ENCODE results near the gene CPVL. TPM values are rescaled to one million over a fixed set of nuclear protein-coding genes. Genes with fewer than 3 reads are reported as not detected.
A peak's percentile ranks its signal among the peaks of the same experiment; 100 is the strongest.

Gene CPVL
- polyA plus RNA-seq, 2 of the 4 experiments (the other 2 are of a cell fraction) = 0.05 TPM; not detected in 1

GRCh38 chr7:29145553-29146056 lies 732 bp downstream of the CPVL start:
- Histone ChIP-seq H3K4me1 (no peaks in the 10 kb centered on the region), H3K27ac (no peak overlapping the region), H3K9me3 (no peaks in the 10 kb centered on the region), H3K4me2 (peak overlapping the region; percentile 25; the same call in 1 of the 3 replicates), H3K4me3 (no peak overlapping the region)
- TF ChIP-seq ZFP36 (IDR thresholded peaks at IDR 0.05; ENCODE audit: borderline replicate concordance, partially characterized antibody) (no peak), GATA3 (IDR thresholded peaks at IDR 0.05; ENCODE audit: borderline replicate concordance) (no peak), RAD21 (conservative IDR thresholded peaks at IDR 0.05 in 1 of 2, IDR thresholded peaks at IDR 0.05 in 1 of 2) (no peak), TP53 (CRISPR knock-in tag; IDR thresholded peaks at IDR 0.05) (no peak), EP300 (IDR thresholded peaks at IDR 0.05) (no peak), RARB (CRISPR knock-in tag; IDR thresholded peaks at IDR 0.05) (no peak), NFE2L2 (conservative IDR thresholded peaks at IDR 0.05; ENCODE audit: low read length) (no peak), HOXB5 (CRISPR knock-in tag; IDR thresholded peaks at IDR 0.05) (no peak), CHD2 (IDR thresholded peaks at IDR 0.05; ENCODE audit: low read length, partially characterized antibody) (no peak), TFCP2L1 (CRISPR knock-in tag; IDR thresholded peaks at IDR 0.05) (no peak)
- ATAC-seq (no peak), DNase-seq (ENCODE audit: low read depth in 1 of 2, low spot score in 1 of 2) (no peak), FAIRE-seq (no peak)
- whole genome bisulfite sequencing (ENCODE audit: missing lambda C conversion rate) = 7% methylated on average over 8 of the region's 8 CpGs
- CTCF ChIA-PET = no interaction called here
- POLR2A ChIA-PET = interaction anchor here (0.5 kb wide), 1 partner anchor 25 kb away, joined by 5 read pairs; no protein-coding TSS in a partner anchor

DNA sequence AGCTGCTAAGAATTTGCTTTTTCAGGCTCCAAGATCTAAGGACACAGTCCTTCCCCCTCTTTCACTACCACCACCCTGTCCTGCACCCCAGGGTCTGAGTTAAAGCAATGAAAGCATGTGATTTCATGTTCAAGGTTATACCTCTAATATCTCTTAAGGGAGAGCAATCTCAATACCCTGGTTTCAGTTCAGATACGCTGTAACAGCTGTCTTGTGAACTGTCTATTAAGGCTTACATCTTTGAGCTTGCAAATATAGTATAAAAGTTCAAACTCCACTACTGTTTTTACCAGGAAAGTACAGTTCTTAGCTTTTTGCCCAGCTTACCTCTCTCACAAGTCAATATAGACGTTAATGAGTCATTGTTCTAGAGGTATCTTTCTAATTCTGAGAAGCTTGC lies 2.6 kb downstream of the CPVL start:
- Histone ChIP-seq H3K9me3 (no peaks in the 10 kb centered on the region), H3K4me3 (no peak overlapping the region), H3K4me2 (no peak overlapping the region), H3K4me1 (no peaks in the 10 kb centered on the region), H3K27ac (no peak overlapping the region)
- POLR2A ChIA-PET = no interaction called here
- CTCF ChIA-PET = no interaction called here
- DNase-seq (ENCODE audit: low read depth in 1 of 2, low spot score in 1 of 2) = no peak
- no peak for ATAC-seq
- TF ChIP-seq, protein P1, sequence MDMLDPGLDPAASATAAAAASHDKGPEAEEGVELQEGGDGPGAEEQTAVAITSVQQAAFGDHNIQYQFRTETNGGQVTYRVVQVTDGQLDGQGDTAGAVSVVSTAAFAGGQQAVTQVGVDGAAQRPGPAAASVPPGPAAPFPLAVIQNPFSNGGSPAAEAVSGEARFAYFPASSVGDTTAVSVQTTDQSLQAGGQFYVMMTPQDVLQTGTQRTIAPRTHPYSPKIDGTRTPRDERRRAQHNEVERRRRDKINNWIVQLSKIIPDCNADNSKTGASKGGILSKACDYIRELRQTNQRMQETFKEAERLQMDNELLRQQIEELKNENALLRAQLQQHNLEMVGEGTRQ (IDR thresholded peaks at IDR 0.05) = no peak
- TF ChIP-seq EHF (CRISPR knock-in tag; IDR thresholded peaks at IDR 0.05) = no peak
- no peak for TF ChIP-seq NFE2L2 (conservative IDR thresholded peaks at IDR 0.05; ENCODE audit: low read length)
- no peak for TF ChIP-seq JUNB (IDR thresholded peaks at IDR 0.05)
- TF ChIP-seq FOSL2 (IDR thresholded peaks at IDR 0.05) = no peak
- TF ChIP-seq FOSL2 (CRISPR knock-in tag; IDR thresholded peaks at IDR 0.05) = no peak
- no peak for TF ChIP-seq NR3C1 (IDR thresholded peaks at IDR 0.05)
- TF ChIP-seq ELK1 (IDR thresholded peaks at IDR 0.05; ENCODE audit: low read depth, low read length) = no peak
- no peak for TF ChIP-seq ATOH8 (CRISPR knock-in tag; IDR thresholded peaks at IDR 0.05; ENCODE audit: low read depth)
- no peak for TF ChIP-seq BHLHE40 (IDR thresholded peaks at IDR 0.05; ENCODE audit: low read depth, low read length)
- FAIRE-seq = no peak
- WGBS (ENCODE audit: missing lambda C conversion rate) = 12% methylated on average over 2 of the region's 2 CpGs

GRCh38 chr7:29142021-29142727 lies 4.2 kb downstream of the CPVL start:
- no peak overlapping the region for H3K4me3 ChIP-seq
- DNase-seq (ENCODE audit: low read depth in 1 of 2, low spot score in 1 of 2) = no peak
- no peaks in the 10 kb centered on the region for H3K9me3 ChIP-seq
- POLR2A ChIA-PET = no interaction called here
- no peak overlapping the region for H3K27ac ChIP-seq
- FAIRE-seq = no peak
- WGBS (ENCODE audit: missing lambda C conversion rate) = 23% methylated on average over 7 of the region's 7 CpGs
- no peak overlapping the region for H3K4me2 ChIP-seq
- H3K4me1 ChIP-seq = no peaks in the 10 kb centered on the region
- ATAC-seq = no peak
- CTCF ChIA-PET = interaction anchor here (1.3 to 1.5 kb wide), 2 partner anchors 8 to 11 kb away, joined by 4 read pairs; no protein-coding TSS in a partner anchor
- TF ChIP-seq FOXS1 (CRISPR knock-in tag; IDR thresholded peaks at IDR 0.05) (no peak), ATOH8 (CRISPR knock-in tag; IDR thresholded peaks at IDR 0.05; ENCODE audit: low read depth) (no peak), EHMT2 (IDR thresholded peaks at IDR 0.05; ENCODE audit: low read depth) (no peak), RCOR1 (IDR thresholded peaks at IDR 0.05; ENCODE audit: low read depth, low read length) (no peak), SREBF2 (IDR thresholded peaks at IDR 0.05) (no peak), SMC3 (IDR thresholded peaks at IDR 0.05) (no peak), E2F6 (IDR thresholded peaks at IDR 0.05; ENCODE audit: borderline replicate concordance, low read depth) (no peak), KDM5A (IDR thresholded peaks at IDR 0.05) (no peak), FOSB (CRISPR knock-in tag; IDR thresholded peaks at IDR 0.05) (no peak), PHF8 (IDR thresholded peaks at IDR 0.05; ENCODE audit: borderline replicate concordance, low read depth) (no peak), ZC3H11A (IDR thresholded peaks at IDR 0.05) (no peak), NPAS2 (CRISPR knock-in tag; IDR thresholded peaks at IDR 0.05; ENCODE audit: borderline replicate concordance) (no peak)
- TF ChIP-seq, protein P1 (IDR thresholded peaks at IDR 0.05) = no peak

Data from A549 (cell line).